Mesendoderm (in vitro differentiated cells): Measurements from ENCODE around the gene PPP4R3C. TPM values are rescaled to one million over a fixed set of nuclear protein-coding genes. Genes with fewer than 3 reads are reported as not detected.
"Not testable (repeated sequence)": the region's sequence is repeated elsewhere in the genome, so short reads cannot be mapped to it uniquely, and the experiment has no call there.

Experiments used
- DNase-seq: peaks from one replicate; pipeline ENCODE4 v3.0.0; 2013
- H2AK5ac ChIP-seq: 2 replicates; pipeline ENCODE4 v1.6.1; 2013; ENCODE audit warnings: low read length, inconsistent platforms
- H2BK120ac ChIP-seq: 2 replicates; pipeline ENCODE4 v1.6.1; 2013; ENCODE audit warnings: low read depth, mild to moderate bottlenecking, low read length, moderate library complexity, mixed read lengths
- H2BK15ac ChIP-seq: replicated peaks from 2 replicates; pipeline ENCODE4 v1.6.1; 2013; ENCODE audit warnings: low read depth, mild to moderate bottlenecking, moderate library complexity
- H2BK5ac ChIP-seq: 2 replicates; pipeline ENCODE4 v1.6.1; 2013; ENCODE audit warnings: low read length, inconsistent platforms
- H3K18ac ChIP-seq: 2 replicates; pipeline ENCODE4 v1.6.1; 2013; ENCODE audit warnings: mild to moderate bottlenecking, low read length, mixed read lengths
- H3K23ac ChIP-seq: one replicate; pipeline ENCODE4 v1.6.1; 2013; ENCODE audit warnings: low read length
- H3K27ac ChIP-seq: 2 replicates; pipeline ENCODE4 v1.5.1; 2013; ENCODE audit warnings: low read depth, mild to moderate bottlenecking, inconsistent platforms, low read length, moderate library complexity
- H3K27me3 ChIP-seq: 2 replicates; pipeline ENCODE4 v1.6.1; 2013; ENCODE audit warnings: low read length, control low read depth, mild to moderate bottlenecking, inconsistent platforms; ENCODE audit not compliant: insufficient read depth, poor library complexity
- H3K36me3 ChIP-seq: 2 replicates; pipeline ENCODE4 v1.6.1; 2013; ENCODE audit warnings: low read length, inconsistent platforms; ENCODE audit not compliant: control insufficient read depth, insufficient read depth
- H3K4ac ChIP-seq: one replicate; pipeline ENCODE4 v1.6.1; 2013; ENCODE audit warnings: low read depth, mild to moderate bottlenecking, low read length, moderate library complexity
- H3K4me1 ChIP-seq: 2 replicates; pipeline ENCODE4 v1.6.1; 2013; ENCODE audit warnings: low read depth, low read length, inconsistent platforms; ENCODE audit not compliant: control insufficient read depth
- H3K4me2 ChIP-seq: 2 replicates; pipeline ENCODE4 v1.6.1; 2013; ENCODE audit warnings: low read length
- H3K4me3 ChIP-seq: 2 replicates; pipeline ENCODE4 v1.5.1; 2013; ENCODE audit warnings: mild to moderate bottlenecking, low read length
- H3K56ac ChIP-seq: one replicate; pipeline ENCODE4 v1.6.1; 2013; ENCODE audit warnings: low read length
- H3K79me1 ChIP-seq: 2 replicates; pipeline ENCODE4 v1.6.1; 2013; ENCODE audit warnings: low read length, inconsistent platforms
- H3K79me2 ChIP-seq: 2 replicates; pipeline ENCODE4 v1.6.1; 2013; ENCODE audit warnings: mild to moderate bottlenecking, low read length; ENCODE audit not compliant: control insufficient read depth, insufficient read depth
- H3K9ac ChIP-seq: 2 replicates; pipeline ENCODE4 v1.6.1; 2013; ENCODE audit warnings: low read length, inconsistent platforms
- H4K5ac ChIP-seq: one replicate; pipeline ENCODE4 v1.6.1; 2013; ENCODE audit warnings: low read length
- H4K8ac ChIP-seq: one replicate; pipeline ENCODE4 v1.6.1; 2013; ENCODE audit warnings: low read depth, mild to moderate bottlenecking, control low read depth, low read length, moderate library complexity
- WGBS: extraction: QIAGEN DNeasy Blood & Tissue Kit; methylation state at CpG from one replicate; pipeline ENCODE4 v1.1.7; 2013; ENCODE audit warnings: low lambda C conversion rate, missing lambda C conversion rate; ENCODE audit not compliant: insufficient coverage; ENCODE audit errors: extremely low coverage; 5-methylcytosine and 5-hydroxymethylcytosine counted together
- polyA plus RNA-seq, 2 experiments: library from polyadenylated mRNA; stranded (reverse); fragments of 200-250 nt; gene quantifications; one replicate each; pipeline ENCODE4 v1.2.3, GENCODE V29; 2013

PPP4R3C gene
- not detected for polyA plus RNA-seq (2013, experiment 1 of 2)
- polyA plus RNA-seq (2013, experiment 2 of 2): not detected

DNA sequence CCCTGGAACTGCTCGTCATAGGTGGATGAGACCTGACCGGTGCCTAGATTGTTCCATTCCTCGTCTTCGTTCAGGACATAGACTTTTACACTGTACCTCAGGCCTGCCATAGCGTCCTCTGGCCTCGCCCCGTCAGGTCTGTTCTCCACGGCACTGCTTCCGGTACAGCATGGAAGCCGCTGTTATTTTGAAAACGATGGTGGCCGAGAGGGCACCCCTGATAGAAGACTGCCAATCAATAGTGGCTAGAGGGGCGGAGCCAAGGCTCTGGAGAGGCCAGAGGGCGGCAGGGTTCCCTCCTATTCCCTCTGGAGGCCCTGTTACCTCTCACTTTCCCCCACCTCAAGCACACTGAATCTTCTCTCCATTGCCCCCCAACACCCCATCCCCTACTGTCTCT, at the start of gene PPP4R3C:
TSS of gene PPP4R3C (minus strand) at position 155 of the 400 bp plus-strand sequence. CDS start at position 110, 45 bp downstream.
- H2BK120ac ChIP-seq: no peak within 1 kb of the TSS
- H2AK5ac ChIP-seq: no peak within 1 kb of the TSS
- no peak within 1 kb of the TSS for H4K8ac ChIP-seq
- no peak within 1 kb of the TSS for H3K4ac ChIP-seq
- WGBS: no CpG with 5 or more reads among the region's 14 CpGs
- H3K4me1 ChIP-seq: no peaks in the 10 kb centered on the region
- no peaks in the 10 kb centered on the region for H3K27me3 ChIP-seq
- H3K4me2 ChIP-seq: no peak within 1 kb of the TSS
- H3K36me3 ChIP-seq: no peaks in the 10 kb centered on the region
- no peak within 1 kb of the TSS for H3K4me3 ChIP-seq
- no peak within 1 kb of the TSS for H2BK5ac ChIP-seq
- no peak within 1 kb of the TSS for H3K27ac ChIP-seq
- H3K23ac ChIP-seq: no peak within 1 kb of the TSS
- H3K56ac ChIP-seq: no peak within 1 kb of the TSS
- H3K9ac ChIP-seq: no peak within 1 kb of the TSS
- no peak for DNase-seq
- no peak within 1 kb of the TSS for H4K5ac ChIP-seq
- no peak within 1 kb of the TSS for H3K18ac ChIP-seq
- H2BK15ac ChIP-seq: no peak within 1 kb of the TSS
- no peaks in the 10 kb centered on the region for H3K79me2 ChIP-seq
- H3K79me1 ChIP-seq: no peaks in the 10 kb centered on the region

- Histone ChIP-seq H2BK120ac (no peak overlapping the region), H3K23ac (no peak overlapping the region), H3K18ac (no peak overlapping the region), H3K27me3 (no peaks in the 10 kb centered on the region), H4K8ac (no peak overlapping the region), H4K5ac (no peak overlapping the region), H2AK5ac (no peak overlapping the region), H3K79me1 (no peaks in the 10 kb centered on the region), H3K27ac (no peak overlapping the region), H3K4ac (no peak overlapping the region), H3K4me3 (no peak overlapping the region), H2BK15ac (no peak overlapping the region), H3K79me2 (no peaks in the 10 kb centered on the region), H2BK5ac (no peak overlapping the region), H3K4me2 (no peak overlapping the region), H3K36me3 (no peaks in the 10 kb centered on the region), H3K4me1 (no peaks in the 10 kb centered on the region), H3K56ac (no peak overlapping the region), H3K9ac (no peak overlapping the region)
- DNase-seq: no peak
- no CpG with 5 or more reads among the region's 4 CpGs for WGBS
Measured at GRCh38 chrX:27491397-27491796, 28.3 kb upstream of the PPP4R3C start.

GRCh38 chrX:27466051-27466450, 2.9 kb upstream of the PPP4R3C start:
- H4K5ac ChIP-seq: no peak overlapping the region
- no peak overlapping the region for H3K4me3 ChIP-seq
- no CpG with 5 or more reads among the region's 1 CpG for WGBS
- no peaks in the 10 kb centered on the region for H3K79me2 ChIP-seq
- DNase-seq: no peak
- H2BK15ac ChIP-seq: no peak overlapping the region
- no peaks in the 10 kb centered on the region for H3K79me1 ChIP-seq
- H2BK5ac ChIP-seq: no peak overlapping the region
- H3K36me3 ChIP-seq: no peaks in the 10 kb centered on the region
- H2BK120ac ChIP-seq: no peak overlapping the region
- no peak overlapping the region for H4K8ac ChIP-seq
- H3K27me3 ChIP-seq: no peaks in the 10 kb centered on the region
- no peak overlapping the region for H2AK5ac ChIP-seq
- no peak overlapping the region for H3K9ac ChIP-seq
- H3K4me2 ChIP-seq: no peak overlapping the region
- no peak overlapping the region for H3K56ac ChIP-seq
- H3K4ac ChIP-seq: no peak overlapping the region
- H3K27ac ChIP-seq: no peak overlapping the region
- H3K23ac ChIP-seq: no peak overlapping the region
- H3K4me1 ChIP-seq: no peaks in the 10 kb centered on the region
- no peak overlapping the region for H3K18ac ChIP-seq

DNA sequence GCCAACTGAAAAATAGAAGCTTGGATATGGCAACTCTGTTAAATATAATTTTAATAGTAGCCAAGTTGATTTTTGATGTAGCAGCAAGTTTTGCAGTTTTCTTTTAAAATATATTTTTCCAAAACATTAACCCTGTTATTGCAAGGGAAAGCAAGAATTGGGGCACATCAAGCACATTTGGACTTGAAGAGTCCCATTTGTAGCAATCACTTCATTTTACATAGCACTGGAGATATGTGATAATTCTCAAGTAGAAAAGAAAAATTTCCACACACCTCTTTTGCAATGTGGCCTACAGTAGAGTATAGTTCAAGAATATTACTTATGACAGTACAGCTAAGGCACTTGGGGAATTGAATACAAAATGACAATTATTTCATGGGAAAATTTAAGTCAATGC, 1.9 kb upstream of the PPP4R3C start:
- Histone ChIP-seq H3K79me1 (no peaks in the 10 kb centered on the region), H3K36me3 (no peaks in the 10 kb centered on the region), H3K23ac (no peak overlapping the region), H2BK5ac (no peak overlapping the region), H3K79me2 (no peaks in the 10 kb centered on the region), H3K4me1 (no peaks in the 10 kb centered on the region), H4K5ac (no peak overlapping the region), H2AK5ac (no peak overlapping the region), H3K9ac (no peak overlapping the region), H3K4ac (no peak overlapping the region), H2BK120ac (no peak overlapping the region), H2BK15ac (no peak overlapping the region), H3K4me2 (no peak overlapping the region), H3K27ac (no peak overlapping the region), H3K4me3 (no peak overlapping the region), H3K56ac (no peak overlapping the region), H3K18ac (no peak overlapping the region), H4K8ac (no peak overlapping the region), H3K27me3 (no peaks in the 10 kb centered on the region)
- no peak for DNase-seq

- DNase-seq, H2BK15ac ChIP-seq, H3K4me1 ChIP-seq, H3K4me2 ChIP-seq, H4K8ac ChIP-seq, H3K9ac ChIP-seq, H3K79me2 ChIP-seq, H3K23ac ChIP-seq, H3K4ac ChIP-seq, H3K56ac ChIP-seq, H2BK120ac ChIP-seq, H3K36me3 ChIP-seq, H3K27ac ChIP-seq, H3K79me1 ChIP-seq, H2BK5ac ChIP-seq, H3K18ac ChIP-seq, H3K4me3 ChIP-seq, H3K27me3 ChIP-seq, H2AK5ac ChIP-seq, H4K5ac ChIP-seq: not testable (repeated sequence)
- no CpG with 5 or more reads among the region's 5 CpGs for WGBS
Measured at GRCh38 chrX:27459129-27459528, 4.0 kb downstream of the PPP4R3C start.

DNA sequence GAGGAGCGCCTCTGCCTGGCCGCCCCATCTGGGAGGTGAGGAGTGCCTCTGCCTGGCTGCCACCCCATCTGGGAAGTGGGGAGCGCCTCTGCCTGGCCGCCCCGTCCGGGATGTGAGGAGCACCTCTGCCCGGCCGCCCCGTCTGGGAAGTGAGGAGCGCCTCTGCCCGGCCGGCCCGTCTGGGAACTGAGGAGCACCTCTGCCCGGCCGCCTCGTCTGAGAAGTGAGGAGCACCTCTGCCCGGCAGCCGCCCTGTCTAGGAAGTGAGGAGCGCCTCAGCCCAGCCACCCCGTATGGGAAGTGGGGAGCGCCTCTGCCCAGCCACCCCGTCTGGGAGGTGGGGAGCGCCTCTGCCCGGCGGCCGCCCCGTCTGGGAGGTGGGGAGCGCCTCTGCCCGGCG, 4.6 kb downstream of the PPP4R3C start:
- not testable (repeated sequence) for H3K4me1 ChIP-seq

More for the DNA sequence above, 4.6 kb downstream of the PPP4R3C start:
- H2BK15ac ChIP-seq, H3K56ac ChIP-seq, H3K4me3 ChIP-seq, H2AK5ac ChIP-seq, H3K23ac ChIP-seq, DNase-seq, H3K4ac ChIP-seq, H3K36me3 ChIP-seq, H4K5ac ChIP-seq, H3K27me3 ChIP-seq, H2BK5ac ChIP-seq, H2BK120ac ChIP-seq, H3K18ac ChIP-seq, H3K79me1 ChIP-seq, H3K9ac ChIP-seq, H3K79me2 ChIP-seq, H3K4me2 ChIP-seq, H4K8ac ChIP-seq, H3K27ac ChIP-seq: not testable (repeated sequence)
- WGBS: no CpG with 5 or more reads among the region's 30 CpGs
